Endodermal cell (in vitro differentiated cells): Measurements from ENCODE around the gene ZSCAN10. TPM values are rescaled to one million over a fixed set of nuclear protein-coding genes. Genes with fewer than 3 reads are reported as not detected.

Source experiments
- DNase-seq: peaks from one replicate; pipeline ENCODE4 v3.0.0-alpha.2; 2017
- H3K27ac ChIP-seq: 2 replicates; pipeline ENCODE4 v1.5.1; 2013; ENCODE audit warnings: mild to moderate bottlenecking, low read depth, low read length, moderate library complexity
- H3K27me3 ChIP-seq: 2 replicates; pipeline ENCODE4 v1.6.1; 2013; ENCODE audit warnings: mild to moderate bottlenecking, low read length, moderate library complexity; ENCODE audit not compliant: insufficient read depth, control insufficient read depth, poor library complexity, severe bottlenecking
- H3K36me3 ChIP-seq: 2 replicates; pipeline ENCODE4 v1.7.0; 2013; ENCODE audit warnings: mild to moderate bottlenecking, low read length, moderate library complexity; ENCODE audit not compliant: control insufficient read depth, insufficient read depth
- H3K4me1 ChIP-seq: one replicate; pipeline ENCODE4 v1.7.0; 2013; ENCODE audit warnings: low read length; ENCODE audit not compliant: control insufficient read depth, insufficient read depth
- H3K4me3 ChIP-seq: 2 replicates; pipeline ENCODE4 v1.5.1; 2013; ENCODE audit warnings: mild to moderate bottlenecking, low read length, moderate library complexity
- H3K9ac ChIP-seq: 2 replicates; pipeline ENCODE4 v1.6.1; 2013; ENCODE audit warnings: mild to moderate bottlenecking, low read length, moderate library complexity; ENCODE audit not compliant: poor library complexity, severe bottlenecking; ENCODE audit errors: extremely low read depth
- H3K9me3 ChIP-seq: 2 replicates; pipeline ENCODE4 v1.6.1; 2013; ENCODE audit warnings: mild to moderate bottlenecking, low read length, moderate library complexity; ENCODE audit not compliant: control insufficient read depth
- H3K27ac Mint-ChIP-seq: 2 replicates; pipeline ENCODE4 v1.8.0; 2020; ENCODE audit warnings: mixed read lengths
- H3K27me3 Mint-ChIP-seq: 2 replicates; pipeline ENCODE4 v1.8.0; 2021; ENCODE audit warnings: mild to moderate bottlenecking, mixed read lengths; ENCODE audit not compliant: insufficient read depth
- H3K36me3 Mint-ChIP-seq: 2 replicates; pipeline ENCODE4 v1.8.0; 2020; ENCODE audit warnings: low read depth, mixed read lengths
- H3K4me1 Mint-ChIP-seq: 2 replicates; pipeline ENCODE4 v1.8.0; 2020; ENCODE audit warnings: mixed read lengths
- H3K4me3 Mint-ChIP-seq: 2 replicates; pipeline ENCODE4 v1.8.0; 2020; ENCODE audit warnings: mild to moderate bottlenecking, moderate library complexity, mixed read lengths
- H3K9me3 Mint-ChIP-seq: 2 replicates; pipeline ENCODE4 v1.8.0; 2020; ENCODE audit warnings: mild to moderate bottlenecking, mixed read lengths
- CTCF ChIP-seq: fragments of 200-600 bp; sonication (generic); conservative IDR thresholded peaks from 2 replicates; pipeline ENCODE4 v1.5.0; 2021; ENCODE audit warnings: antibody characterized with exemption, mild to moderate bottlenecking
- WGBS, 2 experiments: methylation state at CpG; one replicate each; pipeline versions ENCODE4 v1.1.5 to v1.1.7; 2013; ENCODE audit warnings: missing lambda C conversion rate in 2 of 2, mixed read lengths in 1 of 2; ENCODE audit not compliant: insufficient coverage in 1 of 2, insufficient read length in 1 of 2; 5-methylcytosine and 5-hydroxymethylcytosine counted together
- total RNA-seq, 2 donors: library from RNA; stranded (reverse); fragmentation: NEBNext Ultra II Directional in 1 of 2; extraction: Animal tissue kit (Norgen Biotek cat#: 25700) in 1 of 2; gene quantifications; 2 replicates in 1 of 2; 3 replicates in 1 of 2; pipeline ENCODE4 v1.2.1, GENCODE V29; 2021

Gene ZSCAN10
- total RNA-seq, 2 donors from 2014 or later: 36.6 to 70.0 TPM

- no peaks in the 10 kb centered on the region for H3K27me3 Mint-ChIP-seq
- DNase-seq: peak; percentile 90
- Histone ChIP-seq H3K9ac (no peak overlapping the region), H3K4me3 (no peak overlapping the region), H3K27me3 (no peaks in the 10 kb centered on the region), H3K9me3 (no peaks in the 10 kb centered on the region), H3K27ac (no peak overlapping the region), H3K36me3 (peaks cover 36% of the 10 kb centered on the region), H3K4me1 (no peaks in the 10 kb centered on the region)
- 85 to 90% methylated on average over 8 to 12 of the region's 12 CpGs for WGBS, 2 experiments
- H3K4me1 Mint-ChIP-seq: peaks cover 11% of the 10 kb centered on the region
- no peaks in the 10 kb centered on the region for H3K9me3 Mint-ChIP-seq
- H3K27ac Mint-ChIP-seq: peak overlapping the region; percentile 81
- peak; percentile 82 for TF ChIP-seq CTCF
- H3K36me3 Mint-ChIP-seq: peaks cover 40% of the 10 kb centered on the region
- H3K4me3 Mint-ChIP-seq: no peak overlapping the region
Measured at GRCh38 chr16:3131755-3132377, 32.8 kb upstream of the ZSCAN10 start.

GRCh38 chr16:3129137-3130131, 30.3 kb upstream of the ZSCAN10 start:
- 57 to 66% methylated on average over 27 to 28 of the region's 28 CpGs for WGBS, 2 experiments
- Mint-ChIP-seq H3K4me3 (peak overlapping the region; percentile 35), H3K9me3 (no peaks in the 10 kb centered on the region), H3K27ac (peak overlapping the region; percentile 80), H3K4me1 (peaks cover 10% of the 10 kb centered on the region), H3K27me3 (no peaks in the 10 kb centered on the region), H3K36me3 (peaks cover 41% of the 10 kb centered on the region)
- H3K36me3 ChIP-seq: peaks cover 48% of the 10 kb centered on the region
- no peaks in the 10 kb centered on the region for H3K27me3 ChIP-seq
- no peaks in the 10 kb centered on the region for H3K4me1 ChIP-seq
- no peak overlapping the region for H3K9ac ChIP-seq
- H3K4me3 ChIP-seq: peak overlapping the region; percentile 61
- DNase-seq: peak; percentile 91
- no peak overlapping the region for H3K27ac ChIP-seq
- TF ChIP-seq CTCF: peak; percentile 96
- no peaks in the 10 kb centered on the region for H3K9me3 ChIP-seq

DNA sequence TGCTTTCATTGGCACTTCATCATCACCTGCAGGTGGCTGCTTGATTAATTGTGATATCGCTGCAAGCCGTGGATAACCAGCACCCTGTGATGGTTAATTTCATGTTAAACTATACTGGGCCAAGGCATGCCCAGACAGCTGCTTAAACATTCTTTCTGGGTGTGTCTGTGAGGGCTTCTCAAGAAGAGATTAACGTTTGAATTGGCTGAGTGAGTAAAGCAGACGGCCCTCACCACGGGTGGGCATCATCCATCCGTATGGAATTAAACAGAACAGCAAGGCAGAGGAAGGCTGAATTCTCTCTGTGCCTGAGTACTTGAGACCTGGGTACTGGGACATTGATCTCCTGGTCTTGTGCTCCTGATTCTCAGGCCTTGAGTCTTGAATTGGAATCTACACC, 28.7 kb upstream of the ZSCAN10 start:
- Mint-ChIP-seq H3K36me3 (peaks cover 38% of the 10 kb centered on the region), H3K4me3 (no peak overlapping the region), H3K9me3 (no peaks in the 10 kb centered on the region), H3K27me3 (no peaks in the 10 kb centered on the region), H3K27ac (peak overlapping the region; percentile 24), H3K4me1 (peaks cover 10% of the 10 kb centered on the region)
- WGBS, 2 experiments: 59 to 74% methylated on average over 5 to 6 of the region's 6 CpGs
- Histone ChIP-seq H3K4me1 (no peaks in the 10 kb centered on the region), H3K36me3 (peaks cover 47% of the 10 kb centered on the region), H3K27me3 (no peaks in the 10 kb centered on the region), H3K9ac (no peak overlapping the region), H3K27ac (no peak overlapping the region), H3K9me3 (no peaks in the 10 kb centered on the region), H3K4me3 (no peak overlapping the region)
- DNase-seq: peak; percentile 78
- no peak for TF ChIP-seq CTCF
